Activated CD8-positive, alpha-beta memory T cell treated with anti-CD3 and anti-CD28 coated beads for 4 hours (primary cell): ENCODE data around the gene NR2E1.

Experiments used
- DNase-seq, 2 donors: peaks; one replicate each; pipeline ENCODE4 v3.0.0-alpha.2; 2020; ENCODE audit warnings: low read depth in 2 of 2

Gene NR2E1

DNA sequence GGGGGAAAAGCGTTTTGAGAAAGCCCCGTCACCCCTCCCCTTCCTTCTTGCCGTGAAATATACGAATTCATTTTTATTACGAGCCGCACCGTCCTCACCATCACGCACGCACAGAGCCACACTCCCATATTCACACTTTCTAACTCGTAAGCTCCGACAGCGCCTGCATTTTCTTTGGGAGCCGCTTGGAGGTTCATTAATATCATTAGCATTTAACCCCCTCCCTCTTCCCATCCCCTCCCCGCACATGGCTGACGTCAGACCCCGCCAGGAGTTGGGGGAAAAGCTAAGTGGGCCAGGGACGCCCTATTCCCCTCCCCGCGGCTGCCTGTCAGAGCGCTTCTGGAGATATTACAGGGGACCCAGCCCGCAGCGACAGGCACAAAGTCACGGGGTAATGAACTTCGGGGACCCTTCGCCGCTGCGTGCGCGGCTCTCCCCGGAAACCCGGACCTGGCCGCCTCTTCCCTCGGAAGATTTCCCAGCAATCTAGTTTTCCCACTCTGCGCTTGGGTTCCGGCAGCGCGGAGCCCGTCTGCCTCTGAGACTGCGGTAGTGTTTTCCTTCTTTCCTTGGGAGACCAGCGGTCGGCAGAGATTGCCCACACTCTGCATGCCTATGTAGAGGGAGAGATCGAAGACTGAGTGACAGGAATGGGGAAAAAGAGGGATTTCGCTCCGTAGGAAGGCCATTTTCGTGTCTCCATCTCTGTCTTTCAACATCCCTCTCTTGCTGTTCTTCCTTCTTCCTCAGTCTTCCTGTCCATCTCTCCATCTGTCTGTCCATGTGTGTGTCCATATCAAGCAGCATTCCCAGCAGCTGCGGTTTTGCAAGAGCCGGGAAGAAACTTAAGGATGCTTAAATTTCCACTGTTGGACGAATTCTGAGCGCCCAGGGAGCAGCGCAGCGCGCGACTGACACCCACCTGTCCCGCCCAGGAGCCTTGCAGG is at the start of gene NR2E1:
TSS of gene NR2E1 (plus strand) at position 309 of the 950 bp plus-strand sequence. CDS start 744 bp downstream, outside the sequence.
- no peak for DNase-seq

DNA sequence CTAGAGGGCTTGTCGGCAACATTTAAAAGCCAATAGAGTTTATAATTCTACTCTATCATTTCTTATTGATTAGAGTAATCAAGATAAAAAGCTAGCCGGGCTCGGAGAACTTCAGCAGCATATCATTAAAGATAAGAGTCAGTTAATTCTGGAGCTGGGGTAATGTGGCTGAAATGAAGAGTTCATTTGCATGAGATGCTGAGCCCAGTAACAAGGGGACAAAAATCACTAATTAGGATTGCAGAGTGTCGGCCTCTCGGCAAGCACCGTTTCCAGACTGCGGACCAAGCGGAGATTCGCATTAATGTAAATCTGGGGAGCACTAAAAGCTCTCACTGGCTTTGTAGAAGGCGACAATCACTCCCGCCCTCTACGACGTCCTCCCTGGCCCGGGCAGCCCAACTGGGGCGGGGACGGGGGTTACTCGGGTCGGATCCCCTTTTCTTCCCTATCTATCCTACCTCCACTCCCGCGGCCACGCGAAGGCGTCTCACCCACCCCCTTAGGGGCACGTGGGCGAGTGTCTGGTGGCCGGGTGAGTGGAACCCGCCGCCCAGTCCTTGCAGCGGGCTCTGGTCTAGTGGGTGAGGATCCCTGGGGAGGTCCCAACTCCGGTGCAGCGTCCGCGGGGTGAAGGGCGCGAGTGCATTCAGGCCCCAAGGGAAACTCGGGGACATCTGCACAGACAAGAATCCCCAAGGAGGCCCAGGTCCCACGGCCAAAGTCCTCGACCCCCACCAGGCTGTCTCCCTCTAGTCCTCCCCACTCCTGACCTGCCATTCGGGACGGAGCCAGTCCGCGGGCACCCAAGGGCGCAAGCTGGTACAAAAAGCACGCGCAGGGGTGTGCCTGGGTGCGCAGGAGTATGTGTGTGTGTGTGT is 49.0 kb upstream of the NR2E1 start:
- no peak for DNase-seq

DNA sequence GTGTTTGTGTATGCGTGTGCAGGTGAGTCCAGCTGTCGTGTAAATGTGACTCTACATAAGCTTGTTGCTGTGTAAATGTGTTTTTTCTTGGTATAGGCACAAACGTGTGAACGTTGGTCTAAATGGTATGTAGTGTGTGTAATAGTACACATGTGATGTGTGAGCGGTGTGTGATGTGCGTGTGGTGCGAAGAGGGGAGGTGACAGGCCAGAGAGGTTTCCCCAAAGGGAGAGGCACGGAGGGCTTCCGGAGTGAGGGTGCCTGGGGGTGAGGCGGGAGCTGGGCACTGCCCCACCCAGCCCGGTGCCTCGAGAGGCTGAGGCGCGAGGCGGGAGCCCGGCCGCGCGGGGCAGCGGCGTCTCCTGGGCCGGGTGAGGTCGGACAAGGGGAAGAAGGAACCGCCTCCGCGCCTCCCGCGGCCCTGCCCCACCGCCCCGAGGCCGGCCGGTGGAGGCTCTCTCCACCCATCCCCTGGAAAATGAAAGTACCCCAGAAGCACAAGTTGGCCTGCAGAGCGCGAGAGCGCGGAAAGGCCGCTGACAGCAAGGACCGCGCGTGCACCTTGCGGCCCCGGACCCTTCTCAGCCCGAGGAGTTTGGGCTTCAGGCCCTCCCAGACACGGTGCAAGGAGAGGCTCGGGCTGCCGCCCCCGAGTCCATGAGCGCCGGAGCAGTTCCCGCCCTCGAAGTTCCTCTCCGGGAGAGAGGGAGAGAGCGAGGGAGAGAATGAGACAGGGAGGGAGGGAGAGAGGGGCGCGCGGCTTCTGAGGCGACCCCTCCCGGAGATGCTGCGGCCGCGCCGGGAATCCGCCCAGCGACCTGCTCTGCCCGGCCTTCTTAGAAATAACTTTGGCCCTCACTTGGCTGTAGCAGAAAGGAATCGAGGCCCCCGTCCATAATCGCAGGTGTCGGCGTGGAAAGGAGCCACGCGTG is 48.1 kb upstream of the NR2E1 start:
- no peak for DNase-seq

DNA sequence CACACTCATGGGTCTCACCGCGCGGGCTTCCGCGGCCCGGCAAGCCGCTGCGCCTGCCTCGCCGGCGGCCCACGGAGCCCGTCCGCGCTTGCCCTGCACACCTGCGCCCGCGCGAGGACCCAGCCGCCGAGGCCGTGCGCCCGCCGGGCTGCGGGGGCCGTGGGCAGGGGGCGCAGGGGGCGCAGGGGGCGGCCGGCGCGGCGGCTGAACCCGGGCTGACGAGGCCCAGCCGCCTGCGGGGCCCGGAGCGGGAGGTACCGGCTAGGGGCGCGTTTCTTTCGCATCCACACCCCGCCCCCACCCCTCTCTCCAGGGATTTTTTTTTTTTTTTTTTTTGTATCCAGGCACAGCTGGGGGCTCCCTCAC is 47.5 kb upstream of the NR2E1 start:
- DNase-seq: no peak

DNA sequence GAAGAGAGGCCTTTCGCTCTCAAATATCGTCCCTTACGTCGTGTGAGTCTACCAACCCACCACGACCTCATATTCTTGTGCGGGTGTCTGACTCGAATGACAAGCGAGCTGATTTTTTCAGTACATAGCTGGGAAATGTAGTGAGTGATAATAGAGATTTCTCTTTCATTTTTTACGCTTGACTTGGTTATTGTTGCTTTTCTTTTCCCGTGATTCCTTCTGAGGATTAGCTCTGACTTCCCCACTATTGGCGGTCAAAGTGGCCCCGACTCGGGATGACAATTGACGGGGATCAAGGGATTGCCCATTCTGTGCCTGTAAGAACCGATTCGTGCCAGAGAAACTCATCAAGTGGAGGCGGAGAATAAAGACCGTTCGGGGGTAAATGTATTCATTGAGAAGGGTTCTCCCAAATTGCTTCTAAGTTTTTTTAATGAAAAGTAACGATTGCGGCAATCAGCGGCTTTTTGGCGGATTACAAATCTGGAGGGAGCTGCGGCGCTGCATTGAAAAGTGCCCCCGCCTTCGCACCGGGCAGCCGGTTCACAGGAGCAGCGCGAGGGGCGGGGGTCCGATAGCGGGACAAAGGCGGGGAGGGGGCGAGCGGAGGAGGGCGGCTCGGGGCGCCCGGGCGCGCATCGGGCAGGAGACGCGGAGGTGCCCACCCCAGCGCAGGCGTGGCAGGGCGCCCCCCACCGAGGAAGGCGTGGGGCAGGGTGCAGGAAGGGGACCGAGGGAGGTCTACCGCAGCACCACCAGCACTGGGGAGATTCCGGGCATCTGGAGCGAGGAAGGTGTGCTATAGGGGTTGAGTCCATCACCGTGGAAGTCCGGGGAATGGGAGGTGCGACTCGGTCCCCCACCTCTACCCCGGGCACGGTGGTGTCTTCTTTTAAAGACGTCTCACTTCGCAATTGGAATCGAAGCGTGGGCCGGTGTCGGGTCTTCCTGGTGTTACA is 46.7 kb upstream of the NR2E1 start:
- no peak for DNase-seq

DNA sequence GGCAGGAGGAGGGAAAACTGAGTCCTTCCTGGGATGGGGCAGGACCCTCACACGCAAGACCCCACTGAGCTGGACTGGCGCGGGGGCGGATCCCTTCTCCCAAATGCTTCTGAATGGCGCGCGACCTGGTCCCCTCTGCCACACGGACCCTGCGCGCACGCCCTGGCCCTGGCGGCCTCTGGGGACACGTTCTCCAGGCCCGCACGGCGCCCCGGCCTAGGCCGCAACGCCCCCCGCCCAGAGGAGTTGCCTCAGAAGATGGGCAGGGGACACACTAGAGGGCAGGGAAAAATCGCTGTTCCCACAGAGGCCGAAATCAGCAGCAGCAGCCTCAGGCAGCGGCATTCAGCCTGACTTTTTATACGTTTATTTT is 46.1 kb upstream of the NR2E1 start:
- no peak for DNase-seq

DNA sequence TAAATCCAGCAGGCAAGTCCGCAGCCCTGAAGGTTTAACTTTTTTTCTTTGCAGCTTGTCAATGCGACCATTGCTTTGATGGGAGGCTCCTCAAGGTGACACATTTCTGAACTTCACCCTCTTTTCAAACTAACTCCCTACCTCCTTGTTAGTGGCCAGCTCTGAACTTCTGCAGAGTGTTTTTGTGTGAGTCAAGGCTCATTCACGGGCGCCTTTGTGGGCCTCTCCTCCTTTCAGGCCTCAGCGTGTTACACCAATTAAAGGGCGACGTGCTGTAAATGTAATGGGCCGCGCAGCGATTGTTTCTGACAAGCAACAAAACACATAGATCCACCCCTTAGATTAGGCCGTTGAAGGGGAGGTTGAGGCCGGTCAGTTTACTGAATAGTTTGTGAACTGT is 45.5 kb upstream of the NR2E1 start:
- no peak for DNase-seq

DNA sequence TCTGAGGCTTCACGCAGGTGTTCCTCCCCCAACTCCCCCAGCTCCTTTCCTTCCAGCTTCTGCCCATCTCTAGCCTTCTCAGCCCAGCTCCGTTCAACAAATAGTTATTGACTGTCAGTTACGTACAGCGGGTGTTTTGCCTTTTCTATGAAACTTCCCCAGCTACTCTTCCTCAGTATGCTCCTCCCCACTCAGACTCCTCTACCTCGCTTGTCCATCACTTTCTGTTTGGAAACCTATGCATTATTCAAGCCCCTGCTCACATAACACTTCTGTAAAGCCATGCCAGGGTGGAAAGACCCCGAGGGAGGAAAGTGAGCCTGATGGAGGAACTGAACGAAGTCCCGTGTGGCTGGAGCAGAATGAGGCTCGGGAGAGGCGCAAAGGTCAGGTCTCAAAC is 44.2 kb upstream of the NR2E1 start:
- no peak for DNase-seq

DNA sequence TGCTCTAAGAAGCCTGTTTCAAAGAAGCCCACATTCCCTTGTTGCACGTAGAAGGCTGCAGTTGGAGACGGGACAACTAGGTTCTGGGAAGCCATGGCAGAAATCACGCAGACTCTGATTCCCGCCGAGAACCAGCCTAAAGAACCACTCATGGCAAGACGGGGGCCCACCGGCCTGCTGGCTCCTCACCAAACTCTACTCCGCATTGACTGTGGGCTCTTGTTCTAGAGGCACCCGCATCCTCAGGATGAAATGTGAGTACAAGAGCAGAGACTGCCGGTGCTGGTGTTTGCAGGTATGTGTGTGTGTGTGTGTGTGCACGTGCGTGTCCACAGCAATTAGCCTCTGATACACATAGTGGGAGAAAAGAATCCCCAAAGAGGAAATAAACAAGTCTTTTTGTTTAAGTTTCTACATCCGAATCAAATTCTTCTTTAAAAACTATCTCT is 42.3 kb upstream of the NR2E1 start:
- DNase-seq: no peak

DNA sequence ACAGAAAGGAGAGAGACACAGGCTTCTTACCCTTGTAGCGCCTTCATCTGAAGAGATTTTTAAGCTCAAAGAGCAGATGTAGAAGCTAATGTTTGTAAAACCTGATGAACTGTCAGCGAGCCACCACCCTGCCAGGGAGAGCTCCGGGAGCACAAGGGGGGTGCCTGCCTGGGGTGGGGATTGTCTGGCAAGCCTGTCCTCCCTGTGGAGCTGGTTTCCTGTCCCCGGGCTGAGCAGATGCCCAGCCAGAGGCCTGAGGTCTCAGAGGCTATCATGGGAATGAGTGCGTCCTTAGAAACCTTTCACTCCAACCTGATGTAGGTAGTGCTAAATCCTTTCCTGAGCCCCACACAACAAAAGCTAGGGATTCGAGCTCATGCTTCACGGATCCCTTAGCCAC is 41.9 kb upstream of the NR2E1 start:
- no peak for DNase-seq

DNA sequence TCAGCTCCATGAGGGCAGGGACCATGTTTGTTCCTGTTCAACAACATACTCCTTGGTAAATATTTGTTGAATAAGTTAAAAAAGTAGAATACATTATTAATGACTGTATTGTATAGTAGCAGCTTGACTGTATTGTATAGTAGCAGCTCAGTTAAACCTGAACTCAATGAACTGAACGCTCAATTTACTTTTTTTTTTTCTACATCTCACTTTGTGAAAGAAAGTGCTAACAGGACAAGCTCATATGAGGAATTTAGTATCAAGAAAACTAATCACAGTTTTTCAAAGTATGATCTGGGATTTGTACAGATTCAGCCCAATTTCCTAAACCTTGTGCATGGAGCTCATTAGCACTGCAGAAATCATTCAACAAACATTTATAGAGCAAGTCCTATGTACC is 38.8 kb upstream of the NR2E1 start:
- no peak for DNase-seq

DNA sequence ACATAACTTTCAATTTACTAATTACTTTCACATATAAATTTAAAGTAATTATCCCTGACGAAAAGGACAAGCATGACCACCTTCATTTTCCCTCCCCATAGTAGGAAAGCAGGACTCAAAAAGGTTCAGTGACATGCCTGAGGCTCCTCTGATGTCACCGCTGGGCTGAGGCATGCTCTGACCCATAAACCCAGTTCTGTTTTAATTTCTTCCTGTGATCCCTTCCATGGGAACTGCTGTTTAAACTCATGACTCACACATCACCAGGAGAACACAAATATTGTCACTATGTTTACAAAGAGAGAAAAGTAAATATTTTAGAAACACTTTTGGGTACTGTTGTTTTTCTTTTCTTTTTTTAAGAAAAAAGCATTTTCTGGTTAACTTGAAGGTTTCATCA is 38.0 kb upstream of the NR2E1 start:
- no peak for DNase-seq

DNA sequence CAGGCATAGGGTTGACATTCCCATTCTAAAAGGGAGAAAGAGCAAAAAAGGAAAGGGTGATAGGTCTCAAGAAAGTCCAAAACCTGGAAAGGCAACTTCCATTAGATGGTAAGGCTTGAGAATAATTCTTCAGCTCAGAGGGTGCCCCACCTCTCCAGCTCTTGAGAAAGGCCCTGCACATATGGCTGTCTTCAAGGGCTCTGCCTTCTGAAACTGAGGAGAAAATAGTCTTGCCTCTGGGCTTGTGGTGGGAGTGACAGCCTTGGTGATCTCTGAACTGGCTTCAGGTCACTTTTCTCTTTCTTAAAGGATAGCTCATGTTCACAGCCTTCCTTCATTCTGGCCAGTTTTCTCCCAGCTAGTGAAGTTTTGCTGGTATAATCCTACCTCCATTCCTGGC is 35.6 kb upstream of the NR2E1 start:
- no peak for DNase-seq

DNA sequence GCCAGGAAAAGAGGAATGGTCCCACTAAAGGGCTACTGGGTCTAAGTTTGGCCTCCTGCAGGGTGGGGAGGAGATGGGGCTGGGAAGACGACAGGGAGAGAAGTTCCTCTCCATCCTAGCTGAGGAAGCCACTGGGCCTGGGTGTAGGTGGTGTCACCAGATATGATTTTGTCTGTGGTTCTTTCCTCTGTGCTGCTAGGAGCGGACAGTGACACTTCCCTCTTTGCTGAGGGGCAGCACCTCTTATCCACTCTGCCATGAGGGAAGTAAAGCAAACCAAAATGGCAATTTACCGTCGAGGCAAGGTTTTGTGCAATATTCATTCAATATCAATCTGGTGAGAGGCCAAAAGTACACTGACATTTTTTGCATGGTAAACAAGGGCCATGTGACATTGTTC is 33.0 kb upstream of the NR2E1 start:
- DNase-seq: no peak

DNA sequence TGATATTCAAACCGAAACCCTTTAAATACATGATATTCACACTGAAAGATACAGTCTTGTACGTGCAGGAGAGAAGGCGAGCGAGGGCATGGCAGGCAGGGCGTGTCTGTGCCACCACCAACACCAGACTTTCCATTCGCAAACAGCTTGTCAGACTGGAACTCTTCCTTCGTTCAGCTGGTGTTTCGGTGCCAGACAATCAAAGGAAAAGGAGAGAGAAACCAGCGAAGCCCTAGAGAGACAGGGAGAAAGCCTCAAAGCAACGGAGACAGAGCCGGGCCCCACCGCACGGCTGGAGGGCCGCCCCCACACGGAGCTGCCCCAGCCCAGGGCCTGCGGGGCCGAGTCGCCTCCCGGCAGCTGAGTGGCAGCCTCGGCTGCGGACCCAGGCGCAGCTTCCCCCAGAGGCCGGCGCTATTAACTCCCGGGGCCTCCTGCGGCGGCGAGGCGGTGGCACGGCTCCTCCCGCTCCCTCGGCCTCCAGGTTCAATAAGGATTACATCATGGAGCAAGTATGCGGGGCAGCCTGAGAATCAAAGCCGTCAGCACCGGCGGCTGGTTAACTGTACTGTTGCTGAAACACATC is 32.1 kb upstream of the NR2E1 start:
- DNase-seq: no peak

DNA sequence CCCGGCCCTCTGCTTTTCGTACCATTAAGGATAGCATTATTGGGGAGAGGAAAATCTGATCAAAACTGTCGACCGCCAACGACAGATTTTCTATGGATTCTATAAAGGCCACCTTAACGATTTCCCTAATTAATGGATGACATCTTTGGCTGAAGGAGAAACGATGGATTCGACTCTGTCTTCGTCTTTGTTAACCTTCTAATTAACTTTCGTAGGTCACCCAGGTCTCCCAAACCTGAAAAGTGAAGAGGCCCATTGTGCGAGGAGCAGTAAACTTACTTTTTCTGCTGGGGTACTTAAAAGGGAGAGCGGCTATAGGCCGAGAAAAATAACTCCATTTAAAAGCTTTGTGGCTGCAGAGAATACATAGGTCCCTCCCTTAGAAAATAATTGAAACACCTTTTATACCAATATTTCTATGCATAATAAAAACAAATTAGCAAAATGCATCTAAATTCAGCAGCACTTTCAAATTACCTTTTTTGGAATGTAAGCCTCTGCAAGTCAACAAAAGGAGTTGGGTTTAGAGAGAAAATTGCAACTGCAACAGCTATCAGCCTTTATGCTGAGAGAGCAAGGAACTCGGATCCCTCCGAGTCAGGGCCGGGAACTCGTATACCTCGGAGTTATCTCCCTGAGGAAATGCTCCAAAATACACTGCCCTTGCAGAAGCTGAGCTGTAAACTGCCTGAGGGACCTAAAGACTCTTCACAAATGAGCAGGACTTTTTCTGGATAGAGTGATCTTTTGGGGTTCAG is 31.4 kb upstream of the NR2E1 start:
- no peak for DNase-seq

DNA sequence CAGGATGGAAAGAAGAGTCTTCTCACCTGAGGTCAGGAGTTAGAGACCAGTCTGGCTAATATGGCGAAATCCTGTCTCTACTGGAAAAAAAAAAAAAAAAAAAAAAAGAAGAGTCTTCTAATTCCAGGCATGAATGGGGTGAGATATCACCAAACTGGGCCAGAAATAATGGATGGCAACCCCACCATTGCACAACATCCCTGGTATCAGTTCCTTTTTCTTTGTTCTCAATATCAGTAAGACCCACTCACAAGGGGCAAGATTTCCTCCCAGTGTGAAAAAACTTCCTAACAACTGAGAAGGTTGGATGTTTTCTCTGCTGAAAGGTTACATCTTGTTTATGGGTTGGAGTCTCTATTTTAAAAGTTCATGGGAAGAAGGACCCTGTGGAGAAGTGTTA is 23.6 kb upstream of the NR2E1 start:
- DNase-seq: no peak

DNA sequence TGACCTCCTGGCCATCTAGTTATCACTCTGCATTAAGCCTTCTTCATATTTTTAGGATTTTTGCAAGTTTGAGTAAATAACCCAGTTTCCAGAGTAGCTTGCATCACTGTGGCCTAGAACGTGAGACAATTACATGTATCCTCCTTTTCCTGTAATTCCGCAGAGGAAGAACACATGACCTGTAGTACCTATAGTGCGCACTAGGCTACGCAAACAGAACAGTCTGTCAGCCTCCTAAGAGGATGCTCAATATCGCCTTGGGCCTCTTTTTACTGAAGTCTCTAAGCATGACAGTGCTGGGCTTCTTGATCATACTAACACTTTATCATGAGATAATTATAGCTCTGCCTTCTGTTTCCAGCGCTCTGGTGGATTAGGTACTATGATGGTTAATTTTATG is 20.2 kb upstream of the NR2E1 start:
- no peak for DNase-seq

DNA sequence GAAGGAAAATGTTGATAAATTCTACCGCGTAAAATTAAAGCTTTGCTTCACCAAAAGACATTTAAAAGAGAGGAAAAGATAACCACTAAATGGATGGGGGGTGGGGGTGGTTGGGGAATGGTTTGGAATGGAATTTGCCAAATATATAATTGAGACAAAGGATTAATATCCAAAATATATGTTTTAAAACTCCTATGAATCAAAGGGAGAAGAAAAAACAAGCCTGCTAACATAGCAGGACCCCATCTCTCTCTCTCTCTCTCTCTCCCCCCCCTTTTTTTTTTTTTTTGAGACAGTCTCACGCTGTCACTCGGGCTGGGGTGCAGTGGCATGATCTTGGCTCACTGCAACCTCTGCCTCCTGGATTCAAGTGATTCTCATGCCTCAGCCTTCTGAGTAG is 13.4 kb upstream of the NR2E1 start:
- DNase-seq: no peak
